Liver (tissue), 9 donors: ENCODE measurements around the gene FGR. TPM values are rescaled to one million over a fixed set of nuclear protein-coding genes. Genes with fewer than 3 reads are reported as not detected.

ENCODE experiments used
- DNase-seq: peaks from one replicate; pipeline ENCODE4 v3.0.0-alpha.2; 2017; ENCODE audit warnings: low spot score
- H3K27ac ChIP-seq, 2 donors: one replicate each; pipeline ENCODE4 v1.7.0; 2013; ENCODE audit warnings: inconsistent platforms in 2 of 2, low read length in 2 of 2, control low read depth in 1 of 2, low read depth in 1 of 2, mild to moderate bottlenecking in 1 of 2
- H3K27me3 ChIP-seq, 4 donors: one replicate each; pipeline versions ENCODE4 v1.6.1 to v1.7.0; 2013; ENCODE audit warnings: low read length in 3 of 4, inconsistent platforms in 1 of 4, mild to moderate bottlenecking in 1 of 4, moderate library complexity in 1 of 4; ENCODE audit not compliant: control insufficient read depth in 4 of 4, insufficient read depth in 4 of 4
- H3K36me3 ChIP-seq, 4 donors: one replicate each; pipeline versions ENCODE4 v1.6.1 to v1.7.0; 2013; ENCODE audit warnings: low read length in 3 of 4, mild to moderate bottlenecking in 3 of 4, low read depth in 1 of 4, moderate library complexity in 1 of 4; ENCODE audit not compliant: control insufficient read depth in 4 of 4, insufficient read depth in 3 of 4
- H3K4me1 ChIP-seq, 4 donors: one replicate each; pipeline versions ENCODE4 v1.6.1 to v1.7.0; 2013; ENCODE audit warnings: low read length in 3 of 4, mild to moderate bottlenecking in 3 of 4, moderate library complexity in 1 of 4; ENCODE audit not compliant: control insufficient read depth in 4 of 4, insufficient read depth in 4 of 4
- H3K4me3 ChIP-seq, 3 donors: one replicate each; pipeline versions ENCODE4 v1.6.1 to v1.7.0; 2013; ENCODE audit warnings: low read length in 3 of 3, control low read depth in 1 of 3, low read depth in 1 of 3, mild to moderate bottlenecking in 1 of 3
- H3K9ac ChIP-seq, 2 donors: one replicate each; pipeline ENCODE4 v1.7.0; 2013; ENCODE audit warnings: low read length in 2 of 2, mild to moderate bottlenecking in 2 of 2, moderate library complexity in 2 of 2, control low read depth in 1 of 2, low read depth in 1 of 2
- H3K9me3 ChIP-seq, 4 donors: one replicate each; pipeline versions ENCODE4 v1.6.1 to v1.7.0; 2013; ENCODE audit warnings: low read length in 3 of 4; ENCODE audit not compliant: control insufficient read depth in 4 of 4
- ATF3 ChIP-seq: IDR thresholded peaks from 2 replicates; pipeline ENCODE4 v1.6.1; 2016; ENCODE audit warnings: antibody characterized with exemption
- CTCF ChIP-seq: fragments of 150-350 bp; IDR thresholded peaks from 2 replicates; pipeline ENCODE4 v1.5.1; 2017; ENCODE audit warnings: improper control_type of control experiment, low read depth, low read length; ENCODE audit not compliant: missing input control
- EGR1 ChIP-seq, 2 donors: IDR thresholded peaks; 2 replicates each; pipeline ENCODE4 v1.6.1; 2016 to 2018; ENCODE audit warnings: antibody characterized with exemption in 2 of 2, low read depth in 2 of 2
- FOXA1 ChIP-seq: IDR thresholded peaks from 2 replicates; pipeline ENCODE4 v1.6.1; 2016; ENCODE audit warnings: antibody characterized with exemption
- FOXA2 ChIP-seq: IDR thresholded peaks from 2 replicates; pipeline ENCODE4 v1.6.1; 2016; ENCODE audit warnings: antibody characterized with exemption
- GABPA ChIP-seq, 2 donors: IDR thresholded peaks in 1 of 2; conservative IDR thresholded peaks in 1 of 2; 2 replicates each; pipeline ENCODE4 v1.6.1; 2016; ENCODE audit warnings: antibody characterized with exemption in 2 of 2, mild to moderate bottlenecking in 1 of 2, moderate library complexity in 1 of 2
- HNF4A ChIP-seq, 2 donors: conservative IDR thresholded peaks; 2 replicates each; pipeline ENCODE4 v1.6.1; 2016; ENCODE audit warnings: antibody characterized with exemption in 2 of 2, mild to moderate bottlenecking in 2 of 2
- HNF4G ChIP-seq: IDR thresholded peaks from 2 replicates; pipeline ENCODE4 v1.6.1; 2016; ENCODE audit warnings: antibody characterized with exemption
- JUND ChIP-seq, 2 donors: IDR thresholded peaks; 2 replicates each; pipeline ENCODE4 v1.6.1; 2016; ENCODE audit warnings: antibody characterized with exemption in 2 of 2
- MAX ChIP-seq: IDR thresholded peaks from 2 replicates; pipeline ENCODE4 v1.6.1; 2016; ENCODE audit warnings: antibody characterized with exemption
- NR2F2 ChIP-seq: IDR thresholded peaks from 2 replicates; pipeline ENCODE4 v1.6.1; 2016; ENCODE audit warnings: antibody characterized with exemption
- RAD21 ChIP-seq, 2 donors: IDR thresholded peaks; 2 replicates each; pipeline ENCODE4 v1.6.1; 2016; ENCODE audit warnings: antibody characterized with exemption in 2 of 2, mild to moderate bottlenecking in 2 of 2
- REST ChIP-seq: IDR thresholded peaks from 2 replicates; pipeline ENCODE4 v1.6.1; 2016; ENCODE audit warnings: antibody characterized with exemption, mild to moderate bottlenecking
- RXRA ChIP-seq, 2 donors: IDR thresholded peaks; 2 replicates each; pipeline ENCODE4 v1.6.1; 2017 to 2018; ENCODE audit warnings: antibody characterized with exemption in 2 of 2, mild to moderate bottlenecking in 1 of 2
- SP1 ChIP-seq: IDR thresholded peaks from 2 replicates; pipeline ENCODE4 v1.6.1; 2018; ENCODE audit warnings: antibody characterized with exemption, mild to moderate bottlenecking
- TAF1 ChIP-seq: conservative IDR thresholded peaks from 2 replicates; pipeline ENCODE4 v1.6.1; 2016; ENCODE audit warnings: antibody characterized with exemption, mild to moderate bottlenecking
- YY1 ChIP-seq: IDR thresholded peaks from 2 replicates; pipeline ENCODE4 v1.6.1; 2016; ENCODE audit warnings: antibody characterized with exemption, mild to moderate bottlenecking
- ZBTB33 ChIP-seq: IDR thresholded peaks from 2 replicates; pipeline ENCODE4 v1.6.1; 2016; ENCODE audit warnings: antibody characterized with exemption
- WGBS: extraction: QIAGEN DNeasy Blood & Tissue Kit; methylation state at CpG from one replicate; pipeline ENCODE4 v1.1.7; 2013; 5-methylcytosine and 5-hydroxymethylcytosine counted together
- polyA plus RNA-seq, 2 donors: library from polyadenylated mRNA; stranded (reverse) in 1 of 2; unstranded in 1 of 2; fragments of 200-250 nt in 1 of 2; fragments of >200 nt in 1 of 2; fragmentation: Nextera tagmentation in 1 of 2; extraction: Ambion mirVana in 1 of 2; gene quantifications; one replicate each; pipeline versions ENCODE4 v1.2.1 to v1.2.3, GENCODE V29; 2013 to 2015
- total RNA-seq, 2 donors: library from RNA; depleted of rRNA; stranded (reverse); fragments of >200 nt; gene quantifications; one replicate each; pipeline ENCODE4 v1.2.3, GENCODE V29; 2014
- donor health status: healthy.
- donor health status: healthy.
- donor health status: healthy.
- donor health status: healthy.
- donor health status: healthy.

The FGR gene
- total and polyA plus RNA-seq, 4 donors = 2.8 to 20.2 (median 6.2) TPM

- no peak for TF ChIP-seq CTCF
- no peak for TF ChIP-seq GABPA (IDR thresholded peaks at IDR 0.05 in 1 of 2, conservative IDR thresholded peaks at IDR 0.05 in 1 of 2)
- TF ChIP-seq RXRA (IDR thresholded peaks at IDR 0.05) = no peak
- no peak for TF ChIP-seq JUND (IDR thresholded peaks at IDR 0.05)
- TF ChIP-seq FOXA1 = no peak
- no peak for TF ChIP-seq RAD21 (IDR thresholded peaks at IDR 0.05)
- no peak for TF ChIP-seq FOXA2
Measured at GRCh38 chr1:27672750-27673112, 37.7 kb upstream of the FGR start (continued).

GRCh38 chr1:27671964-27672749, 37.2 kb upstream of the FGR start, which contains the start of gene IFI6:
Gene IFI6 (minus strand): TSS chr1:27672192. CDS start chr1:27669314, 2,878 bp downstream.
- DNase-seq = peak; percentile 74
- H3K9me3 ChIP-seq = no peaks in the 10 kb centered on the region
- no peaks in the 10 kb centered on the region for H3K27me3 ChIP-seq
- peaks cover 5 to 35% (median 23%) of the 10 kb centered on the region in 4 donors for H3K4me1 ChIP-seq
- H3K27ac ChIP-seq = peak within 1 kb of the TSS; percentile 77 to 82
- H3K36me3 ChIP-seq = peaks cover 0 to 4% (median 4%) of the 10 kb centered on the region in 4 donors
- TF ChIP-seq RAD21 (IDR thresholded peaks at IDR 0.05) (peak; percentile 66 to 77), YY1 (peak; percentile 85), SP1 (peak; percentile 88), HNF4G (no peak), ZBTB33 (peak; percentile 9), JUND (IDR thresholded peaks at IDR 0.05) (peak in 1 of 2 donors; percentile 7), FOXA2 (no peak), RXRA (IDR thresholded peaks at IDR 0.05) (peak; percentile 36 to 43), NR2F2 (no peak), ATF3 (no peak), REST (peak; percentile 70), MAX (peak; percentile 59), CTCF (peak; percentile 54), GABPA (IDR thresholded peaks at IDR 0.05 in 1 of 2, conservative IDR thresholded peaks at IDR 0.05 in 1 of 2) (peak in 1 of 2 donors; percentile 24), TAF1 (peak; percentile 64), EGR1 (IDR thresholded peaks at IDR 0.05; ENCODE audit: low read depth in 2 of 2) (peak; percentile 30 to 61), FOXA1 (no peak), HNF4A (conservative IDR thresholded peaks at IDR 0.05) (peak in 1 of 2 donors; percentile 67)
- H3K4me3 ChIP-seq = peak within 1 kb of the TSS; percentile 67 to 76 (median 70)
- H3K9ac ChIP-seq = peak within 1 kb of the TSS; percentile 39 to 45
- WGBS = 0% methylated on average over 10 of the region's 10 CpGs
